Measurements from ENCODE around the gene PITX1.

- TF ChIP-seq, protein P1, sequence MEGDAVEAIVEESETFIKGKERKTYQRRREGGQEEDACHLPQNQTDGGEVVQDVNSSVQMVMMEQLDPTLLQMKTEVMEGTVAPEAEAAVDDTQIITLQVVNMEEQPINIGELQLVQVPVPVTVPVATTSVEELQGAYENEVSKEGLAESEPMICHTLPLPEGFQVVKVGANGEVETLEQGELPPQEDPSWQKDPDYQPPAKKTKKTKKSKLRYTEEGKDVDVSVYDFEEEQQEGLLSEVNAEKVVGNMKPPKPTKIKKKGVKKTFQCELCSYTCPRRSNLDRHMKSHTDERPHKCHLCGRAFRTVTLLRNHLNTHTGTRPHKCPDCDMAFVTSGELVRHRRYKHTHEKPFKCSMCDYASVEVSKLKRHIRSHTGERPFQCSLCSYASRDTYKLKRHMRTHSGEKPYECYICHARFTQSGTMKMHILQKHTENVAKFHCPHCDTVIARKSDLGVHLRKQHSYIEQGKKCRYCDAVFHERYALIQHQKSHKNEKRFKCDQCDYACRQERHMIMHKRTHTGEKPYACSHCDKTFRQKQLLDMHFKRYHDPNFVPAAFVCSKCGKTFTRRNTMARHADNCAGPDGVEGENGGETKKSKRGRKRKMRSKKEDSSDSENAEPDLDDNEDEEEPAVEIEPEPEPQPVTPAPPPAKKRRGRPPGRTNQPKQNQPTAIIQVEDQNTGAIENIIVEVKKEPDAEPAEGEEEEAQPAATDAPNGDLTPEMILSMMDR (IDR thresholded peaks at IDR 0.05): no peak
- TF ChIP-seq POLR2A (IDR thresholded peaks at IDR 0.05): no peak
These were observed 21.1 kb downstream of the PITX1 start for GRCh38 chr5:135012951-135013391.

All from lower leg skin (tissue), 3 donors.